ENCODE results near the gene GHDC.

The GHDC gene

DNA sequence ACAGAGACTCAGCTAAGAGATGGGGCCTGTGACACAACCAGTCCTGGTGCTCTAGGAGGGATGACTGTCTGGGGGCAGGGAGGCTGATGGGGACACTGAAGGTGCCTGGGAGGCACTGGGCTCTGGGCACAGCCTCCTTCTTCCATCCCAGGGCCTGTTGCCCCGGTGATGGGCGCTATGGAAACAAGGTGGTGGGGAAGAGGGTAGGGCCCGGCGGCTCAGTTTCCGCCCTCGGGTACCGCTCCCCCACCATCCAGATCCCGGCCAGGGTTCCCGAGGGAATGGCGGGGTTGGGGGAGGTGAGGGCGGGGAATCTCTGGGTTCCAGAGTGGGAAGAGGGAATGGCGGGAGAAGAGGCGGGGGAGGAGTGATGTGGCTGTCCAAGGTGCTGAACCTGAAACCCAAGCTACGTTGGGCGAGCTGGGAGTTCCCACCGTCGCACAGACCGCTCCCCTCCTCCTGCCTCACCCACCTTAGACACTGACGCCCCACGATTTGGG is 14.3 kb downstream of the GHDC start:
- TF ChIP-seq, protein P1, sequence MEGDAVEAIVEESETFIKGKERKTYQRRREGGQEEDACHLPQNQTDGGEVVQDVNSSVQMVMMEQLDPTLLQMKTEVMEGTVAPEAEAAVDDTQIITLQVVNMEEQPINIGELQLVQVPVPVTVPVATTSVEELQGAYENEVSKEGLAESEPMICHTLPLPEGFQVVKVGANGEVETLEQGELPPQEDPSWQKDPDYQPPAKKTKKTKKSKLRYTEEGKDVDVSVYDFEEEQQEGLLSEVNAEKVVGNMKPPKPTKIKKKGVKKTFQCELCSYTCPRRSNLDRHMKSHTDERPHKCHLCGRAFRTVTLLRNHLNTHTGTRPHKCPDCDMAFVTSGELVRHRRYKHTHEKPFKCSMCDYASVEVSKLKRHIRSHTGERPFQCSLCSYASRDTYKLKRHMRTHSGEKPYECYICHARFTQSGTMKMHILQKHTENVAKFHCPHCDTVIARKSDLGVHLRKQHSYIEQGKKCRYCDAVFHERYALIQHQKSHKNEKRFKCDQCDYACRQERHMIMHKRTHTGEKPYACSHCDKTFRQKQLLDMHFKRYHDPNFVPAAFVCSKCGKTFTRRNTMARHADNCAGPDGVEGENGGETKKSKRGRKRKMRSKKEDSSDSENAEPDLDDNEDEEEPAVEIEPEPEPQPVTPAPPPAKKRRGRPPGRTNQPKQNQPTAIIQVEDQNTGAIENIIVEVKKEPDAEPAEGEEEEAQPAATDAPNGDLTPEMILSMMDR (conservative IDR thresholded peaks at IDR 0.05), result no peak
- H3K27ac ChIP-seq, result no peak overlapping the region

DNA sequence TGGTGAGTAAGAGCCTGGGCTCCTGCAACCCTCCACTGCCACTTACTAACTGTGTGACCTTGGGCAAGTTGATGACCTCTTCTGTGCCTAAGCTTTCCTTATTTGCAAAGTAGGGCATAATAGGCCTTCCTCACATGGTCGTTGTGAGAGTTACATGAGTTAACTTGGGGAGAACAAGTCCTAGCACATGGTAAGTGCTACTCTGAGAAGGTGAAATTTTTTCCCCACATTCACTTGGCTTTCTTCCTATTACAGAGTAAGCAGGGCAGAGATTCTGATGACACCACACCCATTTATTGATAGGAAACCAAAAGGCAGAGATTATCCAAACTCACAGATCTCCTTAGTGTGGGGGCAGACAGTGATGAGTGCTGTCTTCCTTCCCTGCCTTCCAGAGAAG is 15.0 kb downstream of the GHDC start:
- TF ChIP-seq, protein P1 (conservative IDR thresholded peaks at IDR 0.05), result no peak

DNA sequence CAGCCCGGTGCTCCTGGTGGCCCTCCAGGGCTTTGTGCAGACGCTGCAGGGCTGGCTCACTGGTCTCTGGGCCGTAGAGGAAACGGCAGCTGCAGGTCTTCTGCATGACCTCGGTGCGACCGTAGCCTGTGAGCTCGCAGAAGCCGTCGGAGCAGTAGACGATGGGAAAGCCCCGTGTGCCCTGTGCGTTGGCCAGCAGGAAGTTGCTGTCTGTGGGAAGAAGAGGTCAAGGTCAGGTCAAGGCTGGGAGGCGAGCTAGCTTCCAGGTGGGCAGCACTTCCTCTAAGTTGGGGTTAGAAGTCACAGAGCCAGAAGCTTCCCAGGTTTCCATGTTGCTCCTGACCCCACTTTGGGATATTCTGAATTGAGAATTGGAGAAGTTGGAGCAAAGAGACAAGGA is 15.5 kb downstream of the GHDC start:
- TF ChIP-seq, protein P1 (conservative IDR thresholded peaks at IDR 0.05), result no peak
- H3K27ac ChIP-seq, result no peak overlapping the region

More for the DNA sequence above, 15.0 kb downstream of the GHDC start:
- H3K27ac ChIP-seq, result no peak overlapping the region

DNA sequence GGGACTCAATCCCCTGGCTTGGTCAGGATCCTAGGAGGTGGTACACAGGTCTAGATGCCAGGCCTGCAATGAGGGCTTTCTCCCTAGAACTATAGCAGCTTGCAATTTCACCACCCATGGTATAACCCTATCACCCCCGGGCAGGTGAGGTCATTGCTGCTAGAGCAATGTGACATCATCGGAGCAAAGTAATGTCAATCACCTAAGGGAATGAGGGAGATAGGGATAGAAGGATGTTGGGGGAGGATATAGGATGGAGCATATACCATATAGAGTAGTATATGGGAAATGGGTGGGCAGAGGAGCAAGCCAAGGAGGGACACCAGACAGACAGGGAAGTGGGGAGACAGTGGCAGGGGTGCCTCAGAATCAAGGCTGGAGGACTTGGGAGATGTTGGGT is 16.6 kb downstream of the GHDC start:
- TF ChIP-seq, protein P1 (conservative IDR thresholded peaks at IDR 0.05), result no peak
- H3K27ac ChIP-seq, result no peak overlapping the region

DNA sequence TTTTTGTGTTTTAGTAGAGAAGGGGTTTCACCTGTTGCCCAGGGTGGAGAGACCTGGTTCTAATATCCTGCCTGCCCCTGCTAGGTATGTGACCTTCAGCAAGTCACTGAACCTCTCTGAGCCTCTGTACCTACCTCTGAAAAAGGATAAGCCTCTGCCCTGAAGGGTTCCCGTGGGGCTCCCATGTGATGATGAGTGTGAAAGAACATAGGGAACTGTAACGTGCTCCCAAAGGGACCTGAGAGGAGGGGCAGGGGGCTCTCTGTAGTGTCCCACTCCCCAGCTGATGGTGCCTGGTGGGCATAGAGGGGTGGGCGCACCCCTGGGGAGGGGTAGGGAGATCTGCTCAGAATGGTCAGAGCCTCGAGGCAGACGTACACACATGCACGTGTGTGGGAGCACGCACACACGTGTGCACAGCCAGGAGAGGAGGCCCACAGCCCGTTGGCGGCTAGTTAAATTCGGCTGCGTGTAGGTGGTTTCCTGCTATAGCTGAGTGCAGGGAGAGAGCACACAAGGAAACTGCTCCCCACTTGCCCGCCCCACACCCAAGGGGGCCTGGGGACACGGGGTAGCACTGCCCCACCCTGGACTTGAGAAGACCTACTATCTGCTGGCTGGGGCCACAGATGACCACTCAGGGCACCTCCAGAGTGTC is 20.0 kb downstream of the GHDC start:
- TF ChIP-seq, protein P1 (conservative IDR thresholded peaks at IDR 0.05), result no peak
- no peak overlapping the region for H3K27ac ChIP-seq

DNA sequence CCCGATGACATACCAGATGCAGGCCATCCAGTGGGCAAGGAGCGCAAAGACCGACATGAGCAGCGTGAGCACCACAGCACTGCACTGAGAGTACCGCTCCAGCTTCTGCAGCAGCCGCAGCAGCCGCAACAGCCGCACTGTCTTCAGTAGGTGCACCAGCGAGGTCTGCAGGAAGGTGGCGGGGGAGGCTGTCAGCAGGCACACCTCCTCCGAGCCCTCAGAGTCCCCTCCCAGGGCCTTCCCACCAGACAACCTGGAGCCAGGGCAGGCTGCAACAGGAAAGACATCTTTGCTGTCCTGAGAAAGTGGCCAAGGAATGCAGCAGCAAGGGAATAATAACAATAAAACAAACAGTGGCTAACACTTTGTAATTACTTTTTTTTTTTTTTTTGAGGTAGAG is 22.5 kb downstream of the GHDC start:
- H3K27ac ChIP-seq, result peak overlapping the region; percentile 13; the same call in 1 of the 2 replicates
- TF ChIP-seq, protein P1 (conservative IDR thresholded peaks at IDR 0.05), result no peak

DNA sequence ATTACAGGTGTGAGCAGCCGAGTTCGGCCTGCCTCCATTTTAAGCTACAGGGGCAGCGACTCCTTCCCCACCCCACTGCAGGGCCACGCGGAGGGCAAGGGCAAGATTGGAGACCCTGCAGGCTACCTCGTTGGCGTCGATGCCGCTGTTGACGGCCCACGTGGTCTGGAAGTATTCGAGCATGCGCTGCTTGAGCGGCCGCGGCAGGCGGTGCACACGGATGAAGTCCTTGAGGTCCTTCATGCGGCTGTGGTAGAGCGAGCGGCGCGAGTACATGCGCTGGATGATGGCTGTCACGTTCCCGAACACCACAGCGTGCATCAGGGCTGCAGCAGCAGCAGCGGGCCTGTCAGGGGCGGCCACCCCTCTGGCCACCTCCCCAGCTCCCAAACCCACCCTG is 24.9 kb downstream of the GHDC start:
- H3K27ac ChIP-seq, result no peak overlapping the region
- TF ChIP-seq, protein P1 (conservative IDR thresholded peaks at IDR 0.05), result no peak

All from VCaP (cell line).